Measurements from ENCODE around the gene FKRP.

The FKRP gene

GRCh38 chr19:46719629-46720502 is 26.0 kb upstream of the FKRP start:
- no peak for DNase-seq

GRCh38 chr19:46720503-46721239 is 25.2 kb upstream of the FKRP start:
- no peak for DNase-seq

GRCh38 chr19:46721269-46722003 is 24.4 kb upstream of the FKRP start:
- DNase-seq = no peak

- no peak for DNase-seq
These were observed 23.9 kb upstream of the FKRP start for GRCh38 chr19:46722004-46722380.

GRCh38 chr19:46722421-46723022 is 23.3 kb upstream of the FKRP start:
- no peak for DNase-seq

GRCh38 chr19:46723023-46723461 is 22.8 kb upstream of the FKRP start:
- no peak for DNase-seq

- DNase-seq = no peak
These were observed 22.4 kb upstream of the FKRP start for GRCh38 chr19:46723471-46723870.

- DNase-seq = no peak
These were observed 21.4 kb upstream of the FKRP start for GRCh38 chr19:46724468-46724867.

- no peak for DNase-seq
These were observed 20.6 kb upstream of the FKRP start for GRCh38 chr19:46725036-46725820.

- DNase-seq = no peak
These were observed 19.9 kb upstream of the FKRP start for GRCh38 chr19:46725859-46726393.

GRCh38 chr19:46726551-46726950 is 19.3 kb upstream of the FKRP start:
- DNase-seq = no peak

GRCh38 chr19:46726971-46727501 is 18.8 kb upstream of the FKRP start:
- no peak for DNase-seq

GRCh38 chr19:46727757-46728156 is 18.1 kb upstream of the FKRP start:
- no peak for DNase-seq

- DNase-seq = no peak
These were observed 17.6 kb upstream of the FKRP start for GRCh38 chr19:46728208-46728607.

- DNase-seq = peak in 1 of 2 experiments; percentile 21
These were observed 17.0 kb upstream of the FKRP start for GRCh38 chr19:46728693-46729339.

- DNase-seq = no peak
These were observed 16.2 kb upstream of the FKRP start for GRCh38 chr19:46729696-46730095.

- DNase-seq = no peak
These were observed 15.7 kb upstream of the FKRP start for GRCh38 chr19:46730187-46730586.

GRCh38 chr19:46730595-46730994 is 15.3 kb upstream of the FKRP start:
- DNase-seq = no peak

- no peak for DNase-seq
These were observed 14.8 kb upstream of the FKRP start for GRCh38 chr19:46731007-46731501.

GRCh38 chr19:46731584-46731983 is 14.3 kb upstream of the FKRP start:
- no peak for DNase-seq

All from NCI-H2081 (cell line).